ENCODE measurements around the gene RASAL2. TPM values are rescaled to one million over a fixed set of nuclear protein-coding genes. Genes with fewer than 3 reads are reported as not detected.

The RASAL2 gene
- total RNA-seq = 30.3 and 30.9 TPM in 2 replicates

DNA sequence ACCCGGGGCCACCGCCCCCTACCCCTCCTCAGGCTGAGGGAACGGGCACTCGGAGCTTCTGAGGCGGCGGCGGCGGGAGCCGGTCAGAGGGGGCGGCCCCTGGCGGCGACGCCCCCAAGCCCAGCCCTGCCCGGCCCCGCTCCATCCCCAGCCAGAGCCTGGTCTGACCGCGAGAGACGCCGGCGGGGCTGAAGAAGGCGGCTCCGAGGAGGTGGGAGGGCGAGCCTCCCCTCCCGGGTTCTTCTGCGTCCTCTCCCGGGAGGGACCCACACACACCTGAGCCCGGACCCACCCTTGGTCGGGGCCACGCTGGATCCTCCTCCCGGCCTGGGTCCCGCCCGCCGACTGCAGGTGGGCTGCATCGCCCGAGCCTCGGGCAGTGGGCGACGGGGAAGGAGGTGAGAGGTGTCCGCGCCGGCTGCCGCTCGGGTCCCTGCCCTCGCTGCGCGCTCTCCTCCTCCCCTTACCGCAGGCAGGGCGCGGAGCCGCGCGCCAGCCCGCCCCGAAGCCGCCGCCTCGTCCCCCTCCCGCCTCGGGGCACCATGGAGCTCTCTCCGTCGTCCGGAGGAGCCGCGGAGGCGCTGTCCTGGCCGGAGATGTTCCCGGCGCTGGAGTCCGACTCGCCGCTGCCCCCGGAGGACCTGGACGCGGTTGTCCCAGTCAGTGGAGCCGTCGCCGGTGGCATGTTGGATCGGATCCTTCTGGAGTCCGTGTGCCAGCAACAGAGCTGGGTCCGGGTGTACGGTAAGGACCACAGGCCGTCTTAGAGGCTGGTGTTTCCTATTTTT is at the start of gene RASAL2:
TSS of gene RASAL2 (plus strand) at position 154 of the 788 bp plus-strand sequence. CDS start at position 543, 389 bp downstream.

GRCh38 chr1:178496410-178497135 is 402.7 kb downstream of the RASAL2 start, which contains the start of gene CLEC20A:
Gene CLEC20A, minus strand, starts transcription at chr1:178496964. Its CDS starts 25 bp downstream, at chr1:178496939.

GRCh38 chr1:178512566-178513277 is 418.8 kb downstream of the RASAL2 start, which contains the start of gene TEX35:
Gene TEX35, plus strand, starts transcription at chr1:178513109. Its CDS starts 80 bp downstream, at chr1:178513189.

Small RNA genes within 50 kb of the gene (small RNA-seq; reads per million reads assigned to genes)
- gene RF00017 = not detected

Other genes with a start within 250 kb of the RASAL2 start
- gene SEC16B, start 124.0 kb upstream of the RASAL2 start, total RNA-seq = 1.2 and 2.6 TPM in 2 replicates

Measured in subcutaneous preadipocyte (primary cell).